OCI-LY1 (cell line): ENCODE data around the gene FAM13A.

Experiments
- H2AFZ ChIP-seq: fragments of 200-600 bp; sonication (generic), shearing (Covaris generic); 2 replicates; pipeline ENCODE4 v1.6.0; 2014; ENCODE audit warnings: antibody characterized with exemption, mild to moderate bottlenecking, low read length
- H3F3A ChIP-seq: fragments of 200-600 bp; sonication (generic), shearing (Covaris generic); 2 replicates; pipeline ENCODE4 v1.6.0; 2014; ENCODE audit warnings: mild to moderate bottlenecking, antibody characterized with exemption, low read length, moderate library complexity; ENCODE audit not compliant: insufficient read depth
- H3K27ac ChIP-seq: fragments of 200-600 bp; sonication (generic); 2 replicates; pipeline ENCODE4 v1.5.1; 2014; ENCODE audit warnings: low read length, mixed run types, mild to moderate bottlenecking, low read depth; ENCODE audit not compliant: poor library complexity, severe bottlenecking
- H3K27me3 ChIP-seq: fragments of 200-600 bp; sonication (generic); 2 replicates; pipeline ENCODE4 v1.6.0; 2014; ENCODE audit warnings: antibody characterized with exemption, mild to moderate bottlenecking, low read length, moderate library complexity; ENCODE audit not compliant: insufficient read depth
- H3K36me3 ChIP-seq: fragments of 200-600 bp; sonication (generic); 2 replicates; pipeline ENCODE4 v1.6.1; 2014; ENCODE audit warnings: mild to moderate bottlenecking, antibody characterized with exemption, low read length, moderate library complexity, mixed read lengths; ENCODE audit not compliant: insufficient read depth
- H3K4me1 ChIP-seq: fragments of 200-600 bp; sonication (generic); 2 replicates; pipeline ENCODE4 v1.5.1; 2014; ENCODE audit warnings: mild to moderate bottlenecking, low read length, moderate library complexity; ENCODE audit not compliant: insufficient read depth, severe bottlenecking
- H3K4me2 ChIP-seq: fragments of 200-600 bp; sonication (generic), shearing (Covaris generic); 2 replicates; pipeline ENCODE4 v1.6.1; 2014; ENCODE audit warnings: low read length
- H3K4me3 ChIP-seq: fragments of 200-600 bp; sonication (generic); 2 replicates; pipeline ENCODE4 v1.5.1; 2014; ENCODE audit warnings: low read length, low read depth, mild to moderate bottlenecking, mixed read lengths; ENCODE audit not compliant: poor library complexity, severe bottlenecking
- H3K79me2 ChIP-seq: fragments of 200-600 bp; shearing (Covaris generic); 2 replicates; pipeline ENCODE4 v1.6.1; 2016; ENCODE audit warnings: mixed run types, low read length, mixed read lengths; ENCODE audit not compliant: insufficient read depth
- H3K9ac ChIP-seq: fragments of 200-600 bp; sonication (generic), shearing (Covaris generic); 2 replicates; pipeline ENCODE4 v1.6.1; 2014; ENCODE audit warnings: mild to moderate bottlenecking, low read length, mixed read lengths
- H3K9me2 ChIP-seq: fragments of 200-600 bp; sonication (generic), shearing (Covaris generic); 2 replicates; pipeline ENCODE4 v1.6.1; 2014; ENCODE audit warnings: low read depth, mild to moderate bottlenecking, low read length, mixed read lengths
- H3K9me3 ChIP-seq: fragments of 200-600 bp; shearing (Covaris generic); 2 replicates; pipeline ENCODE4 v1.6.1; 2014; ENCODE audit warnings: low read length, mixed read lengths
- H4K20me1 ChIP-seq: fragments of 200-600 bp; sonication (generic), shearing (Covaris generic); 2 replicates; pipeline ENCODE4 v1.6.0; 2016; ENCODE audit warnings: mild to moderate bottlenecking, low read length; ENCODE audit not compliant: insufficient read depth
- EZH2 ChIP-seq: fragments of 200-600 bp; sonication (generic), shearing (Covaris generic); IDR thresholded peaks from 2 replicates; pipeline ENCODE4 v1.8.0; 2017; ENCODE audit warnings: borderline replicate concordance, mixed run types, mild to moderate bottlenecking, antibody characterized with exemption, low read length, moderate library complexity, mixed read lengths
- TF ChIP-seq, protein P1 (sequence below): fragments of 200-600 bp; sonication (generic), shearing (Covaris generic); IDR thresholded peaks from 2 replicates; pipeline ENCODE4 v1.5.1; 2017; ENCODE audit warnings: mild to moderate bottlenecking, antibody characterized with exemption, low read length, moderate library complexity, mixed read lengths

FAM13A gene

DNA sequence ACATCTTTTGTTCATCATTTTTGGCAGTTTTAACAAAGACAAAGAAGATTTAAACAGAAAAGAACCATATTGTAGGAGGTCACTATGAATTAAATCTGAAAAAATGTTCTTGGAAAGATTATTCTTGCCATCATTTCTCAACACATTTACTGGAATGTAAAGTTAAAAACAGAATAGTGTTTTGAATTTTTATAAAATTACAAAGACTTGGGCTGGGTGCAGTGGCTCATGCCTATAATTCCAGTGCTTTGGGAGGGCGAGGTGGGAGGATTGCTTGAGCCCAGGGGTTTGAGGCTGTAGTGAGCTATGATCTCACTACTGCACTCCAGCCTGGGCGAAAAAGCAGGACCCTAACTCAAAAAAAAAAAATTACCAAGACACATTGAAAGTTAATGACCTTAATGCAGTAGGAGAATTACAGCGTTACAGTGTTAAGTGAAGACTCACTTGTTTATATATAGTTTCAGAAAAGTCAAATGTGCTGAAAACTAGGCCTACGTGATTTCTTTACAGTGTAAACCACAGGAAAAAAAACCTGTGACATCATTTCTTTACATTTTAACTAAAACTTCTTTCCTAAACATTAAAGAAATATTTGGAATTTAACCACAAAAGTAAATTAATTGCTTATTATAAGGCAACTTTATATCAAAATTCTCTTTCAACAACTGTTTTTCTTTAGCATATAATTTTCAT is 7.9 kb downstream of the FAM13A start:
- no peaks in the 10 kb centered on the region for H3K4me1 ChIP-seq
- H3F3A ChIP-seq: no peaks in the 10 kb centered on the region
- H2AFZ ChIP-seq: no peak overlapping the region
- H3K9me2 ChIP-seq: no peaks in the 10 kb centered on the region
- no peak overlapping the region for H3K4me2 ChIP-seq
- no peaks in the 10 kb centered on the region for H3K36me3 ChIP-seq
- no peak overlapping the region for H3K27ac ChIP-seq
- TF ChIP-seq, protein P1, sequence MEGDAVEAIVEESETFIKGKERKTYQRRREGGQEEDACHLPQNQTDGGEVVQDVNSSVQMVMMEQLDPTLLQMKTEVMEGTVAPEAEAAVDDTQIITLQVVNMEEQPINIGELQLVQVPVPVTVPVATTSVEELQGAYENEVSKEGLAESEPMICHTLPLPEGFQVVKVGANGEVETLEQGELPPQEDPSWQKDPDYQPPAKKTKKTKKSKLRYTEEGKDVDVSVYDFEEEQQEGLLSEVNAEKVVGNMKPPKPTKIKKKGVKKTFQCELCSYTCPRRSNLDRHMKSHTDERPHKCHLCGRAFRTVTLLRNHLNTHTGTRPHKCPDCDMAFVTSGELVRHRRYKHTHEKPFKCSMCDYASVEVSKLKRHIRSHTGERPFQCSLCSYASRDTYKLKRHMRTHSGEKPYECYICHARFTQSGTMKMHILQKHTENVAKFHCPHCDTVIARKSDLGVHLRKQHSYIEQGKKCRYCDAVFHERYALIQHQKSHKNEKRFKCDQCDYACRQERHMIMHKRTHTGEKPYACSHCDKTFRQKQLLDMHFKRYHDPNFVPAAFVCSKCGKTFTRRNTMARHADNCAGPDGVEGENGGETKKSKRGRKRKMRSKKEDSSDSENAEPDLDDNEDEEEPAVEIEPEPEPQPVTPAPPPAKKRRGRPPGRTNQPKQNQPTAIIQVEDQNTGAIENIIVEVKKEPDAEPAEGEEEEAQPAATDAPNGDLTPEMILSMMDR: no peak
- no peak for TF ChIP-seq EZH2
- no peaks in the 10 kb centered on the region for H3K79me2 ChIP-seq
- H4K20me1 ChIP-seq: no peaks in the 10 kb centered on the region
- no peaks in the 10 kb centered on the region for H3K27me3 ChIP-seq
- no peaks in the 10 kb centered on the region for H3K9me3 ChIP-seq
- no peak overlapping the region for H3K9ac ChIP-seq
- H3K4me3 ChIP-seq: no peak overlapping the region

DNA sequence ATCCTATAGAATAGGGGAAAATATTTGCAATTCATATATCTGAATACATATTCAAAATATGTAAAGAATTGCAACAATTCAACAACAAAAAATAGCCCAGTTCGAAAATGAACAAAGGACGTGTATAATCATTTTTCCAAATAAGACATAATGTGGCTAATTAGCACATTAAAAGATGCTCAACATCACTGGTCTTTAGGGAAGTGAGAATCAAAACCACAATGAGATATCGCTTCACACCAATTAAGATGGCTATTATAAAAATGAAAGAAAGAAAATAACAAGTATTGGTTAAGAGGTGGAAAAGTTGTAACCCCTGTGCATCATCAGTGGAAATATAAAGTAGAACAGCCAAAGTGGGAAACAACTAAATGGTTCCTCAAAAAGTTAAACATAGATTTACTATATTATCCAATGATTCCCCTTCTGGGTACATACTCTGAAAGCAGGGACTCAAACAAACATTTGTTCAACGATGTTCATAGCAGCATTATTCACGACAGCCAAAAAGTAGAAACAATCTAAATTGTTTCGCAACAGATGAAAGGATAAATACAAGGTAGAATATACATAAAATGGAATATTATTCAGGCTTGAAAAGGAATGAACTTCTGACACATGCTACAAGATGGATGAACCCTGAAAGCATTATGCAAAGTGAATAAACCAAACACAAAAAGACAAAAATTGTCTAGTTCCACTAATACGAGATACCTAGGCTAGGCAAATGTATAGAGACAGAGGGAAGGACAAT is 12.7 kb downstream of the FAM13A start:
- H3K9me2 ChIP-seq: no peaks in the 10 kb centered on the region
- no peaks in the 10 kb centered on the region for H3K79me2 ChIP-seq
- H2AFZ ChIP-seq: no peak overlapping the region
- H3K36me3 ChIP-seq: no peaks in the 10 kb centered on the region
- TF ChIP-seq EZH2: no peak
- TF ChIP-seq, protein P1: no peak
- H3K27me3 ChIP-seq: no peaks in the 10 kb centered on the region
- no peaks in the 10 kb centered on the region for H4K20me1 ChIP-seq
- no peaks in the 10 kb centered on the region for H3K9me3 ChIP-seq
- no peaks in the 10 kb centered on the region for H3F3A ChIP-seq
- no peak overlapping the region for H3K4me3 ChIP-seq
- no peak overlapping the region for H3K9ac ChIP-seq
- no peak overlapping the region for H3K4me2 ChIP-seq
- H3K4me1 ChIP-seq: no peaks in the 10 kb centered on the region
- H3K27ac ChIP-seq: no peak overlapping the region

DNA sequence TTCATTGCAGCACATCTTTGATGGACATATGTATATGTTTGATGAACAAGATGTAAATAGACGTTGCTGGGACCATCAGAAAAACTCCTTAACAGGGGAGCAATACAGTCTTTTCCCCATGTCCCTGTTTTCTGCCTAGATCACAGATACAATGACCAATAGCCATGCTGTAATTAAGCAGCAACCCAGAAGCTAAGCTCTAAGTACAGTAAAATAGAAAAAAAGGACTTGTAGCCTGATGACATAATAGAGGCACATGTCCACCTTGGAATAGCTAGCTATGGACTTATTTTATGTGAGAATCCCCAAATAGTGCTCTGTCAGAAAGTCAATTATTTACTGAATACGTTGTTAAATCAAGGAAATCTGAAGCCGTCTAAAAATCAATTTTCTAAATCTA is 14.9 kb downstream of the FAM13A start:
- no peak overlapping the region for H3K4me3 ChIP-seq
- H3K79me2 ChIP-seq: no peaks in the 10 kb centered on the region
- no peak overlapping the region for H2AFZ ChIP-seq
- no peaks in the 10 kb centered on the region for H3K27me3 ChIP-seq
- no peaks in the 10 kb centered on the region for H3K4me1 ChIP-seq
- no peaks in the 10 kb centered on the region for H3K9me3 ChIP-seq
- no peaks in the 10 kb centered on the region for H3K36me3 ChIP-seq
- no peak overlapping the region for H3K4me2 ChIP-seq
- H3F3A ChIP-seq: no peaks in the 10 kb centered on the region
- TF ChIP-seq EZH2: no peak
- TF ChIP-seq, protein P1: no peak
- H3K9ac ChIP-seq: no peak overlapping the region
- no peaks in the 10 kb centered on the region for H4K20me1 ChIP-seq
- H3K27ac ChIP-seq: no peak overlapping the region
- no peaks in the 10 kb centered on the region for H3K9me2 ChIP-seq
